SU-DHL-6 (cell line): Measurements from ENCODE around the gene ZNF772.
A peak's percentile ranks its signal among the peaks of the same experiment; 100 is the strongest.

Experiments
- H2AFZ ChIP-seq: fragments of 200-600 bp; sonication (generic); 2 replicates; pipeline ENCODE4 v1.6.1; 2014; ENCODE audit warnings: low read depth, mild to moderate bottlenecking, moderate library complexity, mixed read lengths, antibody characterized with exemption, low read length; ENCODE audit not compliant: severe bottlenecking
- H3F3A ChIP-seq: fragments of 200-600 bp; shearing (Covaris generic); 2 replicates; pipeline ENCODE4 v1.6.0; 2016; ENCODE audit warnings: antibody characterized with exemption, mild to moderate bottlenecking; ENCODE audit not compliant: insufficient read depth
- H3K27ac ChIP-seq: fragments of 200-600 bp; sonication (generic); 2 replicates; pipeline ENCODE4 v1.5.1; 2016; ENCODE audit warnings: low read depth, mild to moderate bottlenecking, low read length, moderate library complexity, mixed read lengths
- H3K27me3 ChIP-seq: fragments of 200-600 bp; sonication (generic), shearing (Covaris generic); 2 replicates; pipeline ENCODE4 v1.6.0; 2014; ENCODE audit warnings: mild to moderate bottlenecking, low read length
- H3K36me3 ChIP-seq: fragments of 200-600 bp; sonication (generic); 2 replicates; pipeline ENCODE4 v1.6.1; 2014; ENCODE audit warnings: mild to moderate bottlenecking, low read length, mixed read lengths
- H3K4me2 ChIP-seq: fragments of 300-600, 200-600 bp; shearing (Covaris generic), sonication (generic); 2 replicates; pipeline ENCODE4 v1.6.0; 2014; ENCODE audit warnings: low read length, low read depth, mild to moderate bottlenecking; ENCODE audit not compliant: poor library complexity, severe bottlenecking
- H3K4me3 ChIP-seq: fragments of 200-600 bp; sonication (generic); 2 replicates; pipeline ENCODE4 v1.5.1; 2014; ENCODE audit warnings: antibody characterized with exemption, low read length, mild to moderate bottlenecking, mixed read lengths; ENCODE audit not compliant: insufficient read depth, poor library complexity, severe bottlenecking
- H3K79me2 ChIP-seq: fragments of 200-600 bp; sonication (generic); 2 replicates; pipeline ENCODE4 v1.6.1; 2014; ENCODE audit warnings: mild to moderate bottlenecking, low read length, moderate library complexity; ENCODE audit not compliant: insufficient read depth
- H3K9ac ChIP-seq: fragments of 200-600 bp; sonication (generic); 2 replicates; pipeline ENCODE4 v1.7.0; 2014; ENCODE audit warnings: mild to moderate bottlenecking, low read length
- H3K9me2 ChIP-seq: fragments of 200-600 bp; sonication (generic); replicated peaks from 2 replicates; pipeline ENCODE4 v1.6.1; 2014; ENCODE audit warnings: low read length; ENCODE audit not compliant: insufficient read depth
- H3K9me3 ChIP-seq: fragments of 200-600 bp; sonication (generic); 2 replicates; pipeline ENCODE4 v1.6.1; 2014; ENCODE audit warnings: low read length, mixed read lengths; ENCODE audit not compliant: insufficient read depth
- H4K20me1 ChIP-seq: fragments of 200-600 bp; sonication (generic); 2 replicates; pipeline ENCODE4 v1.6.1; 2014; ENCODE audit warnings: low read depth, mild to moderate bottlenecking, antibody characterized with exemption, low read length, moderate library complexity, mixed read lengths
- CTCF ChIP-seq: fragments of 200-600 bp; sonication (generic); IDR thresholded peaks from one replicate; pipeline ENCODE4 v1.5.1; 2017; ENCODE audit warnings: antibody characterized with exemption, mild to moderate bottlenecking, low read length, moderate library complexity; ENCODE audit not compliant: insufficient read depth, poor library complexity, severe bottlenecking
- EZH2phosphoT487 ChIP-seq: fragments of 200-600 bp; sonication (generic), shearing (Covaris generic); conservative IDR thresholded peaks from 2 replicates; pipeline ENCODE4 v1.6.1; 2018; ENCODE audit warnings: mild to moderate bottlenecking, antibody characterized with exemption, low read length, moderate library complexity, mixed read lengths

The ZNF772 gene

DNA sequence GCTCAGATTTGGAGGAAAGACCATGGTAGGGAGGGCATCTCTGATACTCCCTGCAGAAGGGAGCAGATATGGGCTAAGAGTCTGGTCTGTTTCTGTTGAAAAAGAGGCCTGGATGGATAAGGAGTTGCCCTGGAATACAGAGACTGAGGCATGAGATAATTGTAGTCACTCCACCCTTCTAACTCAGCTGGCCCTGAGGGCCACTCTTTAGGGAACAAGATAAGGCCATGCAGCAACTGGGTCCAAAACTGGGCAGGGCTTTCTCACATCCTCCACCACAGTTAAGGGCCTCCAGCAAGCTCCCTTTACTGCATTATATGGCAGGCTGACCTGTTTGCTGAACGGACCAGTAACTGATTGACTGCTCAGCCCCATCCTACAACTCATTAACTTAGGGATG is 40.9 kb downstream of the ZNF772 start:
- TF ChIP-seq CTCF (no peak), EZH2phosphoT487 (no peak)
- Histone ChIP-seq H3K4me3 (peak overlapping the region; percentile 81), H3K27me3 (no peaks in the 10 kb centered on the region), H3K4me2 (peak overlapping the region; percentile 73), H3K27ac (no peak overlapping the region), H3F3A (no peaks in the 10 kb centered on the region), H2AFZ (no peak overlapping the region), H3K9ac (peak overlapping the region; percentile 75), H3K79me2 (peaks cover 50% of the 10 kb centered on the region), H3K36me3 (no peaks in the 10 kb centered on the region), H3K9me2 (no peaks in the 10 kb centered on the region), H3K9me3 (no peaks in the 10 kb centered on the region), H4K20me1 (no peaks in the 10 kb centered on the region)

DNA sequence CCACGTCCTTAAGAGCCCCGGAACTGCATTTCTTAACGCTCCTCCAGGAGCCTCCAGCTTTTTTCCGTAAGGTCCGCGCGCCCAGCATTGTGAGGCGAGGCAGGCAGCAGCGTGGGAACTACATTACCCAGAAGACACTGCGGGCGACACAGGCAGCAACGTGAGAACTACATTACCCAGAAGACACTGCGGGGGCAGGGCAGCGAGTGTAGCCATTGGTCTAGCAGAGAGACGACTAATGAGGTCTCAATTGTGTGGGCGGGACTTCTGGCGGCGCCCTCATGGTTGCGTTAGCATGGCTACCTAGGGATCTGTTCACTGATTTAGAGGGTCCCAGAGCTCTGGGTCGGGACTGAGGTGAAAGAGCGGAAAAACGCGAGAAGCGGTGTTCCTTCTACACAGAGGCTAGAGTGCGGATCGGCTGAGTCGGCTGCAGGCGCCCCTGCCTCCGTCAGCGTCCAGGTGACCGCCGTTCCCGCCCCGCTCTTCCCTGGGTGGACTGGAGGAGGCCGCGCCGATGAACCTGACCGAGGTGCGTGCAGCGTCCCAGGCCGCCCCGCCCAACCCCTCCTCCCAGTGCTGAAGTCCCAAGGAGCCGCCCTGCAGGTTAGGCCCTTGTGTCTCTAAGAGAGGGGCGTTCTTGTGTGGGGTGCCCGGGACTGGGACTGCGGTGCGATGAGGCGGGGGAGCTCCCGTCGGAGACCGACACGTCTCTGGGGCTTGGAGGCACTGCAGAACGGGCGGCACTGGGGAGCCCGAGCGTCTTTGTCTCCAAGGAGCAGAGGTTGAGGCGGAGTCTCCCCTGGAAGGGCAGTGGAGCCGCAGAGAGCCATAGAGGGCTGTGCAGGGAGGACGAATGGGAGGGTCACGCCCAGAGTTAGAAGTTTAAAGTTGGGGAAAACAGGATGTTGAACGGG is 42.0 kb downstream of the ZNF772 start, which contains the start of gene ZNF749:
TSS of gene ZNF749 (plus strand) at position 264 of the 917 bp plus-strand sequence. CDS start at position 518, 254 bp downstream.
- Histone ChIP-seq H3K36me3 (no peaks in the 10 kb centered on the region), H3K27ac (peak within 1 kb of the TSS; percentile 14; the same call in 1 of the 2 replicates), H3K4me2 (peak within 1 kb of the TSS; percentile 73), H3K4me3 (peak within 1 kb of the TSS; percentile 81), H3F3A (no peaks in the 10 kb centered on the region), H3K9me3 (no peaks in the 10 kb centered on the region), H3K27me3 (no peaks in the 10 kb centered on the region), H3K79me2 (peaks cover 45% of the 10 kb centered on the region), H3K9me2 (no peaks in the 10 kb centered on the region), H3K9ac (peak within 1 kb of the TSS; percentile 75), H2AFZ (peak within 1 kb of the TSS; percentile 94), H4K20me1 (no peaks in the 10 kb centered on the region)
- no peak for TF ChIP-seq EZH2phosphoT487
- TF ChIP-seq CTCF, result no peak

DNA sequence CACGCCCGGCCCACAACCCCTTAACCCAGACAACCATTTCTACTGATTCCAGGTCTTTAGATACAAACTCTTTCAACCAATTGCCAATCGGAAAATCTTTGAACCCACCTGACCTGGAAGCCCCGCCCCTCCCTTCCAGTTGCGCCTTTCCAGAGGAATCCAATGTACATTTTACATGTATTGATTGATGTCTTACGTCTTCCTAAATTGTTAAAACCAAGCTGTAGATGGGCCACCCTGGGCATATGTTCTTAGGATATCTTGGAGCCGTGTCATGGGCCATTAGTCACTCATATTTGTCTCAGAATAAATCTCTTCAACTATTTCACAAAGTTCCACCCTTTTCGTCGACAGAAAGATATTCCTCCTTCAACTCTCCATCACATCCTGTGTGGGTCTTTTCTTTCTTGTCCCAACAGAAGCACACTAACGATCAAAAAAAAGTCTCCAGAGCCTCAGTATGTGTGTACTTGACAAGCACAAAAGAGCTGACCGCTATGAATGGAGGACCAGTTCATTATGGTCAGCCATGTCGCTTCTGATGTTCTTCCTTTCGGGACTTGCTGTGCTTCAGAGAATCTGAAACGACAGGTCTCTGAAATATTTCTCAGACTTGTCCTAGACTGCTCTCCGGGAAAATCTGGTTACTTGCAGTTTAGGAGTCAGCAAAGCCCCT is 42.8 kb downstream of the ZNF772 start:
- H3F3A ChIP-seq, result no peaks in the 10 kb centered on the region
- peak overlapping the region; percentile 73 for H3K4me2 ChIP-seq
- no peaks in the 10 kb centered on the region for H3K27me3 ChIP-seq
- H2AFZ ChIP-seq, result peak overlapping the region; percentile 94
- H3K36me3 ChIP-seq, result no peaks in the 10 kb centered on the region
- H3K9me3 ChIP-seq, result no peaks in the 10 kb centered on the region
- H3K4me3 ChIP-seq, result peak overlapping the region; percentile 81
- H3K9ac ChIP-seq, result peak overlapping the region; percentile 75
- no peaks in the 10 kb centered on the region for H3K9me2 ChIP-seq
- H3K27ac ChIP-seq, result peak overlapping the region; percentile 14; the same call in 1 of the 2 replicates
- TF ChIP-seq CTCF (no peak), EZH2phosphoT487 (no peak)
- peaks cover 37% of the 10 kb centered on the region for H3K79me2 ChIP-seq
- no peaks in the 10 kb centered on the region for H4K20me1 ChIP-seq
